ENCODE measurements around the gene PRR29.

DNA sequence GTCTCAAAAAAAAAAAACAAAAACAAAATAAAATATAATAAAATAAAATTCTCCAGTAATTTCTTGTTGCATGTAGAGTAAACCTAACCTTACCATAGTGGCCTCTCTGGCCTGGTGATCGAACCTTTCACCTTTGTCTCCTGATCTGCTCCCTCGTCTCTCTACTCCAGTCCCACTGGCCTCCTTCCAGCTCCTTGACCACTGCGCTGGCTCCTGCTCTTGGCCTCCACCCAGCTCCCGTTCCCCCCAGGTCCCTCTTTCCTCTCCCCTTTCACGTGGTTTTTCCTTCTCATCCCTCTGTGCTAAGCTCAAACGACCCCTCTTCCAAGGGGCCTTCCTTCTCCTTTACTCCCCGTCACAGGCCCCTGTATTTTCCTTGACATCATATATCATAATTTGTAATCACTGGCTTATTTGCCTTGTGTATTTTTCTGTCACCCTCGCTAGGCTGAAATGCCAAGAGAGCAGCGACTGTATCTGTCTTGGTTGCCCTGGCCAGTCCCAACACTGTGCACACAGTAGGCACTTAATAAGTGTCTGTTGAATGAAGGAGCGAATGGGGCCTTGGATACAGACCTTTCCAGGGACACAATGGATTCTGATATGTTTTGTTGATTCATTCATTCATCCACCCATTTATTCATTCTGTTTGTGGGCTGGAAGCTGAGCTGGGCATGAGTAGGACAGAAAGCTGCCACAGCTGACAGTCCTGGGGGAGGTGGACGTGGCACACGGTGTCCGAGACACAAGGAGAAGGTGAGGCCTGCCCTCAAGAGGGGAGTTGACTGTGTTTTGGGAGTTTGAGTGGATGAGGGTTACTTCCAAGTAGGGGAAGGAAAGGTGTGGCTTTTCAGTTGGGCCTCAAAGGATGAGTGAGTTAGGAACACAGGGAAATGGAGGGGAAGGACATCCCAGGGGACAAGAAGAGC, 19.6 kb upstream of the PRR29 start:
- TF ChIP-seq, protein P1, sequence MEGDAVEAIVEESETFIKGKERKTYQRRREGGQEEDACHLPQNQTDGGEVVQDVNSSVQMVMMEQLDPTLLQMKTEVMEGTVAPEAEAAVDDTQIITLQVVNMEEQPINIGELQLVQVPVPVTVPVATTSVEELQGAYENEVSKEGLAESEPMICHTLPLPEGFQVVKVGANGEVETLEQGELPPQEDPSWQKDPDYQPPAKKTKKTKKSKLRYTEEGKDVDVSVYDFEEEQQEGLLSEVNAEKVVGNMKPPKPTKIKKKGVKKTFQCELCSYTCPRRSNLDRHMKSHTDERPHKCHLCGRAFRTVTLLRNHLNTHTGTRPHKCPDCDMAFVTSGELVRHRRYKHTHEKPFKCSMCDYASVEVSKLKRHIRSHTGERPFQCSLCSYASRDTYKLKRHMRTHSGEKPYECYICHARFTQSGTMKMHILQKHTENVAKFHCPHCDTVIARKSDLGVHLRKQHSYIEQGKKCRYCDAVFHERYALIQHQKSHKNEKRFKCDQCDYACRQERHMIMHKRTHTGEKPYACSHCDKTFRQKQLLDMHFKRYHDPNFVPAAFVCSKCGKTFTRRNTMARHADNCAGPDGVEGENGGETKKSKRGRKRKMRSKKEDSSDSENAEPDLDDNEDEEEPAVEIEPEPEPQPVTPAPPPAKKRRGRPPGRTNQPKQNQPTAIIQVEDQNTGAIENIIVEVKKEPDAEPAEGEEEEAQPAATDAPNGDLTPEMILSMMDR (IDR thresholded peaks at IDR 0.05), result no peak
- TF ChIP-seq POLR2A (IDR thresholded peaks at IDR 0.05), result no peak
